Psoas muscle (tissue), 8 donors: ENCODE measurements around the gene ELK4. TPM values are rescaled to one million over a fixed set of nuclear protein-coding genes. Genes with fewer than 3 reads are reported as not detected.

Experiments
- ATAC-seq, 4 donors: fragments of 200-7000 bp; cut with Tn5 transposase; one replicate each; pipeline ENCODE4 v1.9.1; 2020; ENCODE audit warnings: moderate library complexity in 3 of 4, mild to moderate bottlenecking in 2 of 4
- DNase-seq, 2 donors: peaks; one replicate each; pipeline ENCODE4 v3.0.0-alpha.2; 2020
- H3K27ac ChIP-seq: fragments of 200-600 bp; one replicate; pipeline ENCODE4 v1.8.0; 2022
- H3K27me3 ChIP-seq, 3 donors: fragments of 200-600 bp in 1 of 3; one replicate each; pipeline versions ENCODE4 v1.6.1 to v1.8.0; 2013 to 2022; ENCODE audit warnings: low read length in 2 of 3, mild to moderate bottlenecking in 2 of 3, moderate library complexity in 1 of 3; ENCODE audit not compliant: insufficient read depth in 3 of 3
- H3K36me3 ChIP-seq, 2 donors: fragments of 200-600 bp in 1 of 2; one replicate each; pipeline versions ENCODE4 v1.6.1 to v1.8.0; 2013 to 2022; ENCODE audit warnings: low read depth in 1 of 2, mild to moderate bottlenecking in 1 of 2, moderate library complexity in 1 of 2; ENCODE audit not compliant: insufficient read depth in 1 of 2
- H3K4me1 ChIP-seq: fragments of 200-600 bp; one replicate; pipeline ENCODE4 v1.8.0; 2022
- H3K4me3 ChIP-seq: fragments of 200-600 bp; one replicate; pipeline ENCODE4 v1.8.0; 2022; ENCODE audit warnings: mild to moderate bottlenecking
- H3K9me3 ChIP-seq: fragments of 200-600 bp; one replicate; pipeline ENCODE4 v1.8.0; 2022
- CTCF ChIP-seq: fragments of 200-600 bp; IDR thresholded peaks from one replicate; pipeline ENCODE4 v1.8.0; 2022; ENCODE audit warnings: antibody characterized with exemption
- WGBS, 3 donors: extraction: QIAGEN DNeasy Blood & Tissue Kit; methylation state at CpG; one replicate each; pipeline versions ENCODE4 v1.1.6 to v1.1.7; 2013; 5-methylcytosine and 5-hydroxymethylcytosine counted together
- intact Hi-C, 2 donors: fragments of 100-400 bp; cut with DNase I; formaldehyde crosslinking; loops; one replicate each; pipeline versions ENCODE4 v1.11.0 to v1.14.2; 2022
- polyA plus RNA-seq, 3 donors: library from polyadenylated mRNA; stranded (reverse); fragments of 200-250 nt; gene quantifications; one replicate each; pipeline ENCODE4 v1.2.3, GENCODE V29; 2013
- total RNA-seq, 4 donors: library from RNA; stranded (reverse); fragmentation: NEBNext Ultra II Directional in 2 of 4; extraction: Animal tissue kit (Norgen Biotek cat#: 25700) in 2 of 4; gene quantifications; one replicate each; pipeline versions ENCODE4 v1.2.1 to v1.2.4, GENCODE V29; 2021 to 2023
- donor health status: healthy with polysubstance abuse.
- donor health status: DM: no; HTN: no; CAD: no; lungs with moderate emphysema.
- donor health status: Bipolar disorder and iron deficiency.
- donor health status: healthy.
- donor health status: DM: yes; HTN: yes; CAD: no.
- donor health status: DM: no; HTN: no; CAD: no.
- donor health status: DM: no; HTN: no; CAD: no.
- donor health status: DM: yes; HTN: yes; CAD: no.

ELK4 gene
- total and polyA plus RNA-seq, 7 donors = 5.5 to 67.8 (median 34.4) TPM

DNA sequence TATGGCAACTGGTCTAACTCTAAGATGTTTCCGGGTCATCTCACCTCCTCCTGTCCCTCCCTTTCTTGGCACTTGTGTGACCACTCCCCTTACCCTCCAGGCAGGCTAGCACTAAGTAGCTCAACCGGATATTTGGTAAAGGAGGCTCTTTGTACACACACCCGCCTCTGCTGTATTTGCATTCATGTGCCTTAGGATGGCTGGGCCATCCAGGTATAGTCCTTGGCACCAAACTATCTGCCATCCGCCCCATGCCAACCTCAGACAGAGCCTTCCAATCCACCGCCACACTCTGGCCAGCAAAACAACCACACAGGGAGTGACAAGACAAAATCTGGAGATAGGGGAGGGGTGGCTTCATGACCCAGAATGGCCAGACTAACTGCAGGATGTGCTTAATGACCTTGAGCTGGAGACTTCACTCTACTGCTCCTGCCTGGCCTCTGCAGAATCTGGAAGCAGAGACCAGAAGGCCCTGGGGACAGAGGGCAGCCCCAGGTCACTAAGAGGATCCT, 67.8 kb downstream of the ELK4 start:
- Histone ChIP-seq H3K4me1 (no peaks in the 10 kb centered on the region), H3K27ac (no peak overlapping the region), H3K27me3 (peaks cover 0 to 39% (median 11%) of the 10 kb centered on the region in 3 donors), H3K36me3 (no peaks in the 10 kb centered on the region), H3K4me3 (no peak overlapping the region), H3K9me3 (peaks cover 6% of the 10 kb centered on the region)
- TF ChIP-seq CTCF = no peak
- DNase-seq (no peak), ATAC-seq (no peak)
- intact Hi-C loops = no loop called here
- 47 to 53% (median 50%) methylated on average over 5 of the region's 5 CpGs for whole genome bisulfite sequencing, 3 donors

- H3K36me3 ChIP-seq = no peaks in the 10 kb centered on the region
- no peaks in the 10 kb centered on the region for H3K4me1 ChIP-seq
- no peak for ATAC-seq
- peaks cover 0 to 31% (median 5%) of the 10 kb centered on the region in 3 donors for H3K27me3 ChIP-seq
- no peak overlapping the region for H3K27ac ChIP-seq
- no peak for DNase-seq
- intact Hi-C loops = no loop called here
- no peak for TF ChIP-seq CTCF
- 86 to 91% (median 87%) methylated on average over 1 of the region's 1 CpG for WGBS, 3 donors
- H3K4me3 ChIP-seq = no peak overlapping the region
- H3K9me3 ChIP-seq = peaks cover 6% of the 10 kb centered on the region
These were observed 70.2 kb downstream of the ELK4 start for GRCh38 chr1:205561501-205562203.

Other genes starting within 250 kb of the ELK4 start
- not detected for gene LEMD1, start 210.0 kb downstream of the ELK4 start, total RNA-seq
- gene LEMD1, start 210.0 kb downstream of the ELK4 start, polyA plus RNA-seq = not detected
- not detected for gene BLACAT1, start 176.0 kb downstream of the ELK4 start, total RNA-seq
- gene BLACAT1, start 176.0 kb downstream of the ELK4 start, polyA plus RNA-seq = not detected
- gene CDK18, start 127.3 kb downstream of the ELK4 start, total RNA-seq = 10 to 100 TPM in 1 of 4 donors, 1 to 10 TPM in 3; 3.9 to 11.9 (median 6.0) TPM
- gene CDK18, start 127.3 kb downstream of the ELK4 start, polyA plus RNA-seq = 1 to 10 TPM; 1.5 to 2.1 (median 1.6) TPM
- gene SLC45A3, start 48.5 kb upstream of the ELK4 start, total RNA-seq = 1 to 10 TPM in 1 of 4 donors, under 1 TPM in 3; 0.32 to 2.7 (median 0.51) TPM
- gene SLC45A3, start 48.5 kb upstream of the ELK4 start, polyA plus RNA-seq = under 1 TPM; 0.15 to 0.95 (median 0.16) TPM
- 100 to 1,000 TPM; 140 to 174 (median 151) TPM for gene NUCKS1, start 118.2 kb upstream of the ELK4 start, total RNA-seq
- 10 to 100 TPM; 28.3 to 53.2 (median 35.3) TPM for gene NUCKS1, start 118.2 kb upstream of the ELK4 start, polyA plus RNA-seq
- 1 to 10 TPM; 5.9 to 8.3 (median 6.4) TPM for gene RAB29, start 143.5 kb upstream of the ELK4 start, total RNA-seq
- gene RAB29, start 143.5 kb upstream of the ELK4 start, polyA plus RNA-seq = 10 to 100 TPM in 1 of 3 donors, 1 to 10 TPM in 2; 5.3 to 20.5 (median 5.5) TPM
- gene SLC41A1, start 181.2 kb upstream of the ELK4 start, total RNA-seq = 10 to 100 TPM; 54.1 to 87.7 (median 67.4) TPM
- 10 to 100 TPM; 19.8 to 42.9 (median 25.7) TPM for gene SLC41A1, start 181.2 kb upstream of the ELK4 start, polyA plus RNA-seq
- under 1 TPM in 3 of 4 donors, not detected in 1; 0.16 to 0.32 (median 0.23) TPM for gene PM20D1, start 218.1 kb upstream of the ELK4 start, total RNA-seq
- under 1 TPM in 2 of 3 donors, not detected in 1; 0.05 to 0.23 TPM for gene PM20D1, start 218.1 kb upstream of the ELK4 start, polyA plus RNA-seq